Liver (tissue), 3 donors: Measurements from ENCODE around the gene THBS3.

Experiments
- FOXA1 ChIP-seq: IDR thresholded peaks from 2 replicates; pipeline ENCODE4 v1.6.1; 2016; ENCODE audit warnings: antibody characterized with exemption
- FOXA2 ChIP-seq: IDR thresholded peaks from 2 replicates; pipeline ENCODE4 v1.6.1; 2016; ENCODE audit warnings: antibody characterized with exemption
- GABPA ChIP-seq, 2 donors: IDR thresholded peaks in 1 of 2; conservative IDR thresholded peaks in 1 of 2; 2 replicates each; pipeline ENCODE4 v1.6.1; 2016; ENCODE audit warnings: antibody characterized with exemption in 2 of 2, mild to moderate bottlenecking in 1 of 2, moderate library complexity in 1 of 2
- RXRA ChIP-seq, 2 donors: IDR thresholded peaks; 2 replicates each; pipeline ENCODE4 v1.6.1; 2017 to 2018; ENCODE audit warnings: antibody characterized with exemption in 2 of 2, mild to moderate bottlenecking in 1 of 2
- SP1 ChIP-seq: IDR thresholded peaks from 2 replicates; pipeline ENCODE4 v1.6.1; 2018; ENCODE audit warnings: antibody characterized with exemption, mild to moderate bottlenecking
- TAF1 ChIP-seq: conservative IDR thresholded peaks from 2 replicates; pipeline ENCODE4 v1.6.1; 2016; ENCODE audit warnings: antibody characterized with exemption, mild to moderate bottlenecking
- TF ChIP-seq, protein P1 (sequence below): fragments of 150-350 bp; IDR thresholded peaks from 2 replicates; pipeline ENCODE4 v1.5.1; 2017; ENCODE audit warnings: improper control_type of control experiment, low read depth, low read length; ENCODE audit not compliant: missing input control
- TF ChIP-seq, protein P2 (sequence below): IDR thresholded peaks from 2 replicates; pipeline ENCODE4 v1.6.1; 2016; ENCODE audit warnings: antibody characterized with exemption, mild to moderate bottlenecking
- TF ChIP-seq, protein P3 (sequence below): IDR thresholded peaks from 2 replicates; pipeline ENCODE4 v1.6.1; 2016; ENCODE audit warnings: antibody characterized with exemption
- donor health status: healthy.
- donor health status: healthy.

DNA sequence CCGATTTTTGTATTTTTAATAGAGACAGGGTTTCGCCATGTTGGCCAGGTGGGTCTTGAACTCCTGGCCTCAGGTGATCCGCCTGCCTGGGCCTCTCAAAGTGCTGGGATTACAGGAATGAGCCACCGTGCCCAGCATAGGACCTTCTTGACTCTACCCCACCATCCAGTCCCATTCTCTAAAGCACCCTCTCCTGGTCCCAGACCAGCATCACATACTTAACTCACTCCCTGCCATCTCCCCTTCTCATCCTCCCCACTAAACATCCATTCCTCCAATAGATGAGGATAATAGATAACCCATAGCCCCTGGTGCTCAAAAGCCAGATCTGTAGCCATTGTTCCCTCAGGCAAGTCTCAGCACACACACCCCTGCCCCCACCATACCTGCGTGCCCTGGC lies 45.5 kb upstream of the THBS3 start:
- TF ChIP-seq TAF1 (no peak), FOXA2 (no peak), GABPA (IDR thresholded peaks at IDR 0.05 in 1 of 2, conservative IDR thresholded peaks at IDR 0.05 in 1 of 2) (no peak), SP1 (no peak), RXRA (IDR thresholded peaks at IDR 0.05) (no peak), FOXA1 (no peak)
- TF ChIP-seq, protein P1, sequence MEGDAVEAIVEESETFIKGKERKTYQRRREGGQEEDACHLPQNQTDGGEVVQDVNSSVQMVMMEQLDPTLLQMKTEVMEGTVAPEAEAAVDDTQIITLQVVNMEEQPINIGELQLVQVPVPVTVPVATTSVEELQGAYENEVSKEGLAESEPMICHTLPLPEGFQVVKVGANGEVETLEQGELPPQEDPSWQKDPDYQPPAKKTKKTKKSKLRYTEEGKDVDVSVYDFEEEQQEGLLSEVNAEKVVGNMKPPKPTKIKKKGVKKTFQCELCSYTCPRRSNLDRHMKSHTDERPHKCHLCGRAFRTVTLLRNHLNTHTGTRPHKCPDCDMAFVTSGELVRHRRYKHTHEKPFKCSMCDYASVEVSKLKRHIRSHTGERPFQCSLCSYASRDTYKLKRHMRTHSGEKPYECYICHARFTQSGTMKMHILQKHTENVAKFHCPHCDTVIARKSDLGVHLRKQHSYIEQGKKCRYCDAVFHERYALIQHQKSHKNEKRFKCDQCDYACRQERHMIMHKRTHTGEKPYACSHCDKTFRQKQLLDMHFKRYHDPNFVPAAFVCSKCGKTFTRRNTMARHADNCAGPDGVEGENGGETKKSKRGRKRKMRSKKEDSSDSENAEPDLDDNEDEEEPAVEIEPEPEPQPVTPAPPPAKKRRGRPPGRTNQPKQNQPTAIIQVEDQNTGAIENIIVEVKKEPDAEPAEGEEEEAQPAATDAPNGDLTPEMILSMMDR, result no peak
- TF ChIP-seq, protein P2, sequence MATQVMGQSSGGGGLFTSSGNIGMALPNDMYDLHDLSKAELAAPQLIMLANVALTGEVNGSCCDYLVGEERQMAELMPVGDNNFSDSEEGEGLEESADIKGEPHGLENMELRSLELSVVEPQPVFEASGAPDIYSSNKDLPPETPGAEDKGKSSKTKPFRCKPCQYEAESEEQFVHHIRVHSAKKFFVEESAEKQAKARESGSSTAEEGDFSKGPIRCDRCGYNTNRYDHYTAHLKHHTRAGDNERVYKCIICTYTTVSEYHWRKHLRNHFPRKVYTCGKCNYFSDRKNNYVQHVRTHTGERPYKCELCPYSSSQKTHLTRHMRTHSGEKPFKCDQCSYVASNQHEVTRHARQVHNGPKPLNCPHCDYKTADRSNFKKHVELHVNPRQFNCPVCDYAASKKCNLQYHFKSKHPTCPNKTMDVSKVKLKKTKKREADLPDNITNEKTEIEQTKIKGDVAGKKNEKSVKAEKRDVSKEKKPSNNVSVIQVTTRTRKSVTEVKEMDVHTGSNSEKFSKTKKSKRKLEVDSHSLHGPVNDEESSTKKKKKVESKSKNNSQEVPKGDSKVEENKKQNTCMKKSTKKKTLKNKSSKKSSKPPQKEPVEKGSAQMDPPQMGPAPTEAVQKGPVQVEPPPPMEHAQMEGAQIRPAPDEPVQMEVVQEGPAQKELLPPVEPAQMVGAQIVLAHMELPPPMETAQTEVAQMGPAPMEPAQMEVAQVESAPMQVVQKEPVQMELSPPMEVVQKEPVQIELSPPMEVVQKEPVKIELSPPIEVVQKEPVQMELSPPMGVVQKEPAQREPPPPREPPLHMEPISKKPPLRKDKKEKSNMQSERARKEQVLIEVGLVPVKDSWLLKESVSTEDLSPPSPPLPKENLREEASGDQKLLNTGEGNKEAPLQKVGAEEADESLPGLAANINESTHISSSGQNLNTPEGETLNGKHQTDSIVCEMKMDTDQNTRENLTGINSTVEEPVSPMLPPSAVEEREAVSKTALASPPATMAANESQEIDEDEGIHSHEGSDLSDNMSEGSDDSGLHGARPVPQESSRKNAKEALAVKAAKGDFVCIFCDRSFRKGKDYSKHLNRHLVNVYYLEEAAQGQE, result no peak
- TF ChIP-seq, protein P3, sequence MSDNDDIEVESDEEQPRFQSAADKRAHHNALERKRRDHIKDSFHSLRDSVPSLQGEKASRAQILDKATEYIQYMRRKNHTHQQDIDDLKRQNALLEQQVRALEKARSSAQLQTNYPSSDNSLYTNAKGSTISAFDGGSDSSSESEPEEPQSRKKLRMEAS, result no peak
